HepG2 (cell line): ENCODE measurements around the gene CSTF1. TPM values are rescaled to one million over a fixed set of nuclear protein-coding genes. Genes with fewer than 3 reads are reported as not detected.

Experiments used
- BORCS8-MEF2B ChIP-seq: sonication (generic); formaldehyde crosslinking; IDR thresholded peaks from 2 replicates; pipeline ENCODE4 v1.8.0; 2022; ENCODE audit warnings: mild to moderate bottlenecking, missing genetic modification reagents
- CREBL2 ChIP-seq: sonication (generic); formaldehyde crosslinking; IDR thresholded peaks from 2 replicates; pipeline ENCODE4 v1.8.1; 2023; ENCODE audit warnings: missing genetic modification reagents, mild to moderate bottlenecking, borderline replicate concordance
- ELF3 ChIP-seq: IDR thresholded peaks from 2 replicates; pipeline ENCODE4 v1.6.1; 2016; ENCODE audit warnings: missing genetic modification reagents, missing compliant biosample characterization
- FOSL2 ChIP-seq: sonication (generic); formaldehyde crosslinking; IDR thresholded peaks from 2 replicates; pipeline ENCODE4 v1.4.0; 2020; ENCODE audit warnings: missing genetic modification reagents
- GFI1 ChIP-seq: sonication (generic); formaldehyde crosslinking; IDR thresholded peaks from 2 replicates; pipeline ENCODE4 v1.5.0; 2020; ENCODE audit warnings: missing genetic modification reagents, mild to moderate bottlenecking, borderline replicate concordance
- HDAC6 ChIP-seq: fragments of 200-600 bp; sonication (generic); IDR thresholded peaks from 2 replicates; pipeline ENCODE4 v1.7.0; 2017; ENCODE audit warnings: mild to moderate bottlenecking, antibody characterized with exemption, low read length, low read depth
- HNRNPH1 ChIP-seq: fragments of 200-400 bp; formaldehyde crosslinking; optimal IDR thresholded peaks from 2 replicates; pipeline ENCODE3; 2017; ENCODE audit warnings: mild to moderate bottlenecking, low read depth, low read length
- IKZF1 ChIP-seq: fragments of 450-650 bp; IDR thresholded peaks from 2 replicates; pipeline ENCODE4 v1.7.1; 2016
- LCORL ChIP-seq, 2 experiments: fragments of 450-650 bp in 1 of 2; sonication (generic) in 1 of 2; formaldehyde crosslinking in 1 of 2; IDR thresholded peaks; 2 replicates each; pipeline versions ENCODE4 v1.5.0 to v1.6.1; 2017 to 2020; ENCODE audit warnings: antibody characterized with exemption in 1 of 2, missing genetic modification reagents in 1 of 2
- PLSCR1 ChIP-seq: sonication (generic); formaldehyde crosslinking; IDR thresholded peaks from 2 replicates; pipeline ENCODE4 v1.5.0; 2020; ENCODE audit warnings: missing genetic modification reagents, mild to moderate bottlenecking, borderline replicate concordance
- PRDM4 ChIP-seq: sonication (generic); formaldehyde crosslinking; IDR thresholded peaks from 2 replicates; pipeline ENCODE4 v1.9.0; 2021; ENCODE audit warnings: missing genetic modification reagents, borderline replicate concordance
- RXRB ChIP-seq: IDR thresholded peaks from 2 replicates; pipeline ENCODE4 v1.6.1; 2016; ENCODE audit warnings: borderline replicate concordance, missing genetic modification reagents, missing compliant biosample characterization
- SIN3B ChIP-seq: fragments of 150-350 bp; IDR thresholded peaks from 2 replicates; pipeline ENCODE4 v1.6.1; 2014; ENCODE audit warnings: low read length
- SMYD3 ChIP-seq: sonication (generic); formaldehyde crosslinking; IDR thresholded peaks from 2 replicates; pipeline ENCODE4 v1.8.1; 2023; ENCODE audit warnings: mild to moderate bottlenecking, missing genetic modification reagents
- STAT6 ChIP-seq: sonication (generic); formaldehyde crosslinking; IDR thresholded peaks from 2 replicates; pipeline ENCODE4 v1.4.0; 2020; ENCODE audit warnings: missing genetic modification reagents, mild to moderate bottlenecking, borderline replicate concordance
- ZMYM4 ChIP-seq: sonication (generic); formaldehyde crosslinking; IDR thresholded peaks from 2 replicates; pipeline ENCODE4 v1.8.1; 2023; ENCODE audit warnings: mild to moderate bottlenecking, missing genetic modification reagents
- ZNF232 ChIP-seq: sonication (generic); formaldehyde crosslinking; IDR thresholded peaks from 2 replicates; pipeline ENCODE4 v1.4.0; 2020; ENCODE audit warnings: missing genetic modification reagents, borderline replicate concordance
- ZNF253 ChIP-seq: sonication (generic); formaldehyde crosslinking; IDR thresholded peaks from 2 replicates; pipeline ENCODE4 v1.8.0; 2022; ENCODE audit warnings: mild to moderate bottlenecking, missing genetic modification reagents, borderline replicate concordance
- ZNF431 ChIP-seq: sonication (generic); formaldehyde crosslinking; IDR thresholded peaks from 2 replicates; pipeline ENCODE4 v1.9.0; 2022; ENCODE audit warnings: missing genetic modification reagents, low read depth, mild to moderate bottlenecking, borderline replicate concordance
- ZNF737 ChIP-seq: sonication (generic); formaldehyde crosslinking; IDR thresholded peaks from 2 replicates; pipeline ENCODE4 v1.5.0; 2020; ENCODE audit warnings: missing genetic modification reagents, mild to moderate bottlenecking, borderline replicate concordance
- ZNF740 ChIP-seq: sonication (generic); formaldehyde crosslinking; IDR thresholded peaks from 2 replicates; pipeline ENCODE4 v1.4.0; 2020; ENCODE audit warnings: missing genetic modification reagents
- ZNF747 ChIP-seq: sonication (generic); formaldehyde crosslinking; IDR thresholded peaks from 2 replicates; pipeline ENCODE4 v1.8.1; 2023; ENCODE audit warnings: missing genetic modification reagents, mild to moderate bottlenecking, borderline replicate concordance
- polyA plus RNA-seq, 8 experiments: library from polyadenylated mRNA; depleted of rRNA in 3 of 8; stranded (reverse) in 7 of 8; unstranded in 1 of 8; fragments of >200 nt; fragmentation: Illumina TruSeq in 4 of 8; extraction: Trizol in 4 of 8; gene quantifications; 2 replicates each; pipeline versions ENCODE4 v1.2.1 to v1.2.3, GENCODE V29; 2011 to 2016; ENCODE audit warnings: low read depth in 4 of 8, missing spikeins in 1 of 8, mixed read lengths in 1 of 8; ENCODE audit not compliant: insufficient read depth in 1 of 8
- total RNA-seq, 5 experiments: library from RNA; depleted of rRNA; stranded (reverse); fragments of >200 nt; fragmentation: Illumina TruSeq; extraction: Trizol; gene quantifications; 2 replicates each; pipeline ENCODE4 v1.2.3, GENCODE V29; 2016; ENCODE audit warnings: low read depth in 1 of 5

The CSTF1 gene
- total and polyA plus RNA-seq, 2 of the 13 experiments (the other 11 are each of a cell fraction or from before 2014, with no cell fraction given): 70.9 to 100 TPM

- no peak for TF ChIP-seq PRDM4 (CRISPR knock-in tag)
- no peak for TF ChIP-seq SMYD3 (CRISPR knock-in tag)
- TF ChIP-seq BORCS8-MEF2B: 0 out of 2 replicates have a peak, but pooled peaks have one; percentile 1
- TF ChIP-seq ELF3 (CRISPR knock-in tag): no peak; the same call in 1 of the 2 replicates
- TF ChIP-seq ZMYM4 (CRISPR knock-in tag): peak; percentile 70
- TF ChIP-seq SIN3B: no peak
- peak; percentile 59; the same call in 1 of the 2 replicates for TF ChIP-seq RXRB (CRISPR knock-in tag)
- TF ChIP-seq ZNF740 (CRISPR knock-in tag): no peak
- TF ChIP-seq ZNF747 (CRISPR knock-in tag): peak; percentile 67; the same call in 1 of the 2 replicates
- no peak; the same call in 1 of the 2 replicates for TF ChIP-seq STAT6 (CRISPR knock-in tag)
- TF ChIP-seq PLSCR1 (CRISPR knock-in tag): no peak
- no peak for TF ChIP-seq GFI1
- TF ChIP-seq ZNF232 (CRISPR knock-in tag): no peak
- no peak for TF ChIP-seq HDAC6
- no peak for TF ChIP-seq ZNF431 (CRISPR knock-in tag)
- no peak for TF ChIP-seq LCORL (IDR thresholded peaks at IDR 0.05)
- TF ChIP-seq LCORL (CRISPR knock-in tag; IDR thresholded peaks at IDR 0.05): peak; percentile 51
- peak; percentile 90; the same call in 1 of the 2 replicates for TF ChIP-seq ZNF737 (CRISPR knock-in tag)
- no peak for TF ChIP-seq ZNF253 (CRISPR knock-in tag)
- TF ChIP-seq HNRNPH1: no peak
- TF ChIP-seq FOSL2 (CRISPR knock-in tag): no peak; the same call in none of the 2 replicates
- no peak for TF ChIP-seq IKZF1
- no peak; the same call in 1 of the 2 replicates for TF ChIP-seq CREBL2 (CRISPR knock-in tag)
Measured at GRCh38 chr20:56360133-56360907, 32.1 kb upstream of the CSTF1 start (continued).
